Neural cell (in vitro differentiated cells): Measurements from ENCODE around the gene LRP2. TPM values are rescaled to one million over a fixed set of nuclear protein-coding genes. Genes with fewer than 3 reads are reported as not detected.

Experiments used
- H2AFZ ChIP-seq: fragments of 200-600, 300-800 bp; sonication (generic), shearing (Covaris generic); 2 replicates; pipeline ENCODE4 v1.6.0; 2014; ENCODE audit warnings: low read depth, mild to moderate bottlenecking, antibody characterized with exemption, low read length, moderate library complexity
- H3F3A ChIP-seq: fragments of 200-600 bp; shearing (Covaris generic); 2 replicates; pipeline ENCODE4 v1.6.1; 2016; ENCODE audit warnings: mild to moderate bottlenecking, moderate library complexity, mixed read lengths, antibody characterized with exemption, low read length; ENCODE audit not compliant: insufficient read depth, poor library complexity, severe bottlenecking
- H3K27ac ChIP-seq: fragments of 200-600, 300-800 bp; sonication (generic), shearing (Covaris generic); 2 replicates; pipeline ENCODE4 v1.5.1; 2014; ENCODE audit warnings: mild to moderate bottlenecking, low read length, moderate library complexity
- H3K27me3 ChIP-seq: fragments of 300-800, 200-600 bp; sonication (generic), shearing (Covaris generic); 2 replicates; pipeline ENCODE4 v1.6.0; 2014; ENCODE audit warnings: mild to moderate bottlenecking, low read depth, low read length, moderate library complexity; ENCODE audit not compliant: insufficient read depth
- H3K36me3 ChIP-seq: fragments of 300-800, 200-600 bp; sonication (generic), shearing (Covaris generic); 2 replicates; pipeline ENCODE4 v1.5.1; 2014; ENCODE audit warnings: mild to moderate bottlenecking, antibody characterized with exemption, low read length, moderate library complexity; ENCODE audit not compliant: insufficient read depth
- H3K4me2 ChIP-seq: fragments of 300-800, 200-600 bp; sonication (generic), shearing (Covaris generic); 2 replicates; pipeline ENCODE4 v1.6.0; 2014; ENCODE audit warnings: mild to moderate bottlenecking, low read length
- H3K4me3 ChIP-seq: fragments of 300-800, 200-600 bp; sonication (generic), shearing (Covaris generic); 2 replicates; pipeline ENCODE4 v1.5.1; 2014; ENCODE audit warnings: mild to moderate bottlenecking, low read length, moderate library complexity
- H3K79me2 ChIP-seq: fragments of 200-600 bp; shearing (Covaris generic); replicated peaks from 2 replicates; pipeline ENCODE4 v1.6.0; 2014; ENCODE audit warnings: mild to moderate bottlenecking, low read length, moderate library complexity; ENCODE audit not compliant: insufficient read depth
- H3K9ac ChIP-seq: fragments of 300-800, 200-600 bp; sonication (generic), shearing (Covaris generic); 2 replicates; pipeline ENCODE4 v1.6.1; 2016; ENCODE audit warnings: mild to moderate bottlenecking, low read length, mixed read lengths
- H3K9me2 ChIP-seq: fragments of 200-600 bp; shearing (Covaris generic); 2 replicates; pipeline ENCODE4 v1.6.1; 2016; ENCODE audit warnings: mild to moderate bottlenecking, low read length, mixed read lengths; ENCODE audit not compliant: insufficient read depth
- H3K9me3 ChIP-seq: fragments of 200-600, 300-800 bp; sonication (generic), shearing (Covaris generic); 2 replicates; pipeline ENCODE4 v1.6.1; 2016; ENCODE audit warnings: mild to moderate bottlenecking, mixed run types, low read length, moderate library complexity, mixed read lengths
- H4K20me1 ChIP-seq: fragments of 200-600 bp; shearing (Covaris generic); 2 replicates; pipeline ENCODE4 v1.6.1; 2016; ENCODE audit warnings: mild to moderate bottlenecking, mixed run types; ENCODE audit not compliant: insufficient read depth
- EP300 ChIP-seq: fragments of 450-650 bp; conservative IDR thresholded peaks from 2 replicates; pipeline ENCODE4 v1.6.1; 2014; ENCODE audit warnings: antibody characterized with exemption, mild to moderate bottlenecking, moderate library complexity; ENCODE audit not compliant: poor library complexity, severe bottlenecking
- EZH2 ChIP-seq: fragments of 200-600, 300-800 bp; shearing (Covaris generic), sonication (generic); IDR thresholded peaks from 2 replicates; pipeline ENCODE4 v1.6.1; 2014; ENCODE audit warnings: antibody characterized with exemption, low read length, borderline replicate concordance, mild to moderate bottlenecking; ENCODE audit not compliant: insufficient read depth, poor library complexity, severe bottlenecking
- MXI1 ChIP-seq: fragments of 450-650 bp; conservative IDR thresholded peaks from 2 replicates; pipeline ENCODE4 v1.6.1; 2014; ENCODE audit warnings: antibody characterized with exemption, mild to moderate bottlenecking; ENCODE audit not compliant: poor library complexity, severe bottlenecking
- POLR2AphosphoS5 ChIP-seq: IDR thresholded peaks from 2 replicates; pipeline ENCODE4 v1.6.1; 2012
- RAD21 ChIP-seq: fragments of 450-650 bp; conservative IDR thresholded peaks from 2 replicates; pipeline ENCODE4 v1.6.1; 2014; ENCODE audit warnings: antibody characterized with exemption, mild to moderate bottlenecking, moderate library complexity
- SMC3 ChIP-seq: fragments of 450-650 bp; conservative IDR thresholded peaks from 2 replicates; pipeline ENCODE4 v1.6.1; 2014; ENCODE audit warnings: antibody characterized with exemption, mild to moderate bottlenecking, moderate library complexity; ENCODE audit not compliant: poor library complexity
- TAF1 ChIP-seq: IDR thresholded peaks from 2 replicates; pipeline ENCODE4 v1.6.1; 2012; ENCODE audit warnings: low read depth
- polyA plus RNA-seq: library from polyadenylated mRNA; depleted of rRNA; stranded (reverse); fragments of >200 nt; gene quantifications from 2 replicates; pipeline ENCODE4 v1.2.3, GENCODE V29; 2014
- TF ChIP-seq, protein P1 (sequence below): fragments of 450-650 bp; IDR thresholded peaks from 2 replicates; pipeline ENCODE4 v1.5.1; 2014; ENCODE audit warnings: antibody characterized with exemption, mild to moderate bottlenecking, moderate library complexity; ENCODE audit not compliant: poor library complexity, severe bottlenecking
- TF ChIP-seq, protein P2 (sequence below): IDR thresholded peaks from 2 replicates; pipeline ENCODE4 v1.6.1; 2012; ENCODE audit warnings: borderline replicate concordance

Gene LRP2
- polyA plus RNA-seq, 1 donor from 2014 or later = 1.8 TPM

DNA sequence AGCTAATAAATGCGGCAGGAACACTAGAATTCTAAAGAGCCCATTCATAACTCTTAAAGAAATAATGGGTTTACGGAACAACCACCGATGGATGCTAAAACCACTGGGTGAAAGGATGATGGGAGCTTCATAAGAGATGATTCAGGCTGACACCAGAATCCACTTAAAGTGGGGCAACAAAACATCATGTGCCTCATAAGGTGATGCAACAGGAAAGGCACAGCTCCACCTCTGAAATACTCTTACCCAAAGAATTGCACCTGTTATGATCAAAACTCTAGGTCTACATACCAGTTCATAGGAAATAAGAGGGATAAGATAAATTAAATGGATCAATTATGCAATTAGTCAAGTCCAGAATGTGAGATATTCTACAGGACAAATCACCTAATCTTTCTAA, 161.6 kb downstream of the LRP2 start:
- no peak overlapping the region for H3K4me2 ChIP-seq

DNA sequence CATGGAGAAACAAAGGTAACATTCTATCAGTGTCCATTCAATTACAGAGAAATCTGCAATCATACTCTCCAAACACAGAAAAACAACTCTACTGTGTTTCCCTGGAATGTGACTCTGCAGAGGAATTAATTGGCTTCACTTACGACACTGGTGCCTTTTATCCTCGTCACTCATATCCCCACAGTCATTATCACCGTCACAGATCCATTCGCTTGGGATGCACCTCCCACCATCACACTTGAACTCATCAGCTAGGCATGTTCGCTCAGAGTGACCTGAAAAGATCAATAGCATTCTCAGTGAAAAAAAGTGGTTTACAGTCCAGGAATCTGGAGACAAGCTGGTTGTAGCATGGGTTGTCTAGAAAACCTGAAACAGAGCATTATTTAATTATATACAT, 168.7 kb downstream of the LRP2 start:
- TF ChIP-seq POLR2AphosphoS5 (no peak), SMC3 (no peak), TAF1 (no peak), MXI1 (no peak), EP300 (no peak), RAD21 (no peak), EZH2 (no peak)
- TF ChIP-seq, protein P1, sequence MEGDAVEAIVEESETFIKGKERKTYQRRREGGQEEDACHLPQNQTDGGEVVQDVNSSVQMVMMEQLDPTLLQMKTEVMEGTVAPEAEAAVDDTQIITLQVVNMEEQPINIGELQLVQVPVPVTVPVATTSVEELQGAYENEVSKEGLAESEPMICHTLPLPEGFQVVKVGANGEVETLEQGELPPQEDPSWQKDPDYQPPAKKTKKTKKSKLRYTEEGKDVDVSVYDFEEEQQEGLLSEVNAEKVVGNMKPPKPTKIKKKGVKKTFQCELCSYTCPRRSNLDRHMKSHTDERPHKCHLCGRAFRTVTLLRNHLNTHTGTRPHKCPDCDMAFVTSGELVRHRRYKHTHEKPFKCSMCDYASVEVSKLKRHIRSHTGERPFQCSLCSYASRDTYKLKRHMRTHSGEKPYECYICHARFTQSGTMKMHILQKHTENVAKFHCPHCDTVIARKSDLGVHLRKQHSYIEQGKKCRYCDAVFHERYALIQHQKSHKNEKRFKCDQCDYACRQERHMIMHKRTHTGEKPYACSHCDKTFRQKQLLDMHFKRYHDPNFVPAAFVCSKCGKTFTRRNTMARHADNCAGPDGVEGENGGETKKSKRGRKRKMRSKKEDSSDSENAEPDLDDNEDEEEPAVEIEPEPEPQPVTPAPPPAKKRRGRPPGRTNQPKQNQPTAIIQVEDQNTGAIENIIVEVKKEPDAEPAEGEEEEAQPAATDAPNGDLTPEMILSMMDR = no peak
- TF ChIP-seq, protein P2, sequence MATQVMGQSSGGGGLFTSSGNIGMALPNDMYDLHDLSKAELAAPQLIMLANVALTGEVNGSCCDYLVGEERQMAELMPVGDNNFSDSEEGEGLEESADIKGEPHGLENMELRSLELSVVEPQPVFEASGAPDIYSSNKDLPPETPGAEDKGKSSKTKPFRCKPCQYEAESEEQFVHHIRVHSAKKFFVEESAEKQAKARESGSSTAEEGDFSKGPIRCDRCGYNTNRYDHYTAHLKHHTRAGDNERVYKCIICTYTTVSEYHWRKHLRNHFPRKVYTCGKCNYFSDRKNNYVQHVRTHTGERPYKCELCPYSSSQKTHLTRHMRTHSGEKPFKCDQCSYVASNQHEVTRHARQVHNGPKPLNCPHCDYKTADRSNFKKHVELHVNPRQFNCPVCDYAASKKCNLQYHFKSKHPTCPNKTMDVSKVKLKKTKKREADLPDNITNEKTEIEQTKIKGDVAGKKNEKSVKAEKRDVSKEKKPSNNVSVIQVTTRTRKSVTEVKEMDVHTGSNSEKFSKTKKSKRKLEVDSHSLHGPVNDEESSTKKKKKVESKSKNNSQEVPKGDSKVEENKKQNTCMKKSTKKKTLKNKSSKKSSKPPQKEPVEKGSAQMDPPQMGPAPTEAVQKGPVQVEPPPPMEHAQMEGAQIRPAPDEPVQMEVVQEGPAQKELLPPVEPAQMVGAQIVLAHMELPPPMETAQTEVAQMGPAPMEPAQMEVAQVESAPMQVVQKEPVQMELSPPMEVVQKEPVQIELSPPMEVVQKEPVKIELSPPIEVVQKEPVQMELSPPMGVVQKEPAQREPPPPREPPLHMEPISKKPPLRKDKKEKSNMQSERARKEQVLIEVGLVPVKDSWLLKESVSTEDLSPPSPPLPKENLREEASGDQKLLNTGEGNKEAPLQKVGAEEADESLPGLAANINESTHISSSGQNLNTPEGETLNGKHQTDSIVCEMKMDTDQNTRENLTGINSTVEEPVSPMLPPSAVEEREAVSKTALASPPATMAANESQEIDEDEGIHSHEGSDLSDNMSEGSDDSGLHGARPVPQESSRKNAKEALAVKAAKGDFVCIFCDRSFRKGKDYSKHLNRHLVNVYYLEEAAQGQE = no peak
- H3F3A ChIP-seq = no peaks in the 10 kb centered on the region
- H3K27me3 ChIP-seq = no peaks in the 10 kb centered on the region
- no peaks in the 10 kb centered on the region for H3K36me3 ChIP-seq
- no peak overlapping the region for H3K9ac ChIP-seq
- H3K9me3 ChIP-seq = no peaks in the 10 kb centered on the region
- no peak overlapping the region for H3K4me3 ChIP-seq
- H3K4me2 ChIP-seq = no peak overlapping the region
- H3K79me2 ChIP-seq = no peaks in the 10 kb centered on the region
- H2AFZ ChIP-seq = no peak overlapping the region
- no peak overlapping the region for H3K27ac ChIP-seq
- no peaks in the 10 kb centered on the region for H4K20me1 ChIP-seq
- no peaks in the 10 kb centered on the region for H3K9me2 ChIP-seq

More for the DNA sequence above, 161.6 kb downstream of the LRP2 start:
- Histone ChIP-seq H3K9me3 (no peaks in the 10 kb centered on the region), H3K36me3 (no peaks in the 10 kb centered on the region), H3K27me3 (no peaks in the 10 kb centered on the region), H3F3A (no peaks in the 10 kb centered on the region), H4K20me1 (no peaks in the 10 kb centered on the region), H3K9me2 (no peaks in the 10 kb centered on the region), H3K4me3 (no peak overlapping the region), H3K27ac (no peak overlapping the region), H3K9ac (no peak overlapping the region), H3K79me2 (no peaks in the 10 kb centered on the region), H2AFZ (no peak overlapping the region)
- TF ChIP-seq SMC3 (no peak), MXI1 (no peak), EP300 (no peak)
- TF ChIP-seq, protein P1 = no peak
- TF ChIP-seq, protein P2 = no peak
